ENCODE data around the gene HOXC9.

HOXC9 gene

GRCh38 chr12:54000116-54001114 is at the start of gene HOXC9:
Gene HOXC9 (plus strand): TSS chr12:54000161. CDS start chr12:54000189, 28 bp downstream.
- no peak for DNase-seq

DNA sequence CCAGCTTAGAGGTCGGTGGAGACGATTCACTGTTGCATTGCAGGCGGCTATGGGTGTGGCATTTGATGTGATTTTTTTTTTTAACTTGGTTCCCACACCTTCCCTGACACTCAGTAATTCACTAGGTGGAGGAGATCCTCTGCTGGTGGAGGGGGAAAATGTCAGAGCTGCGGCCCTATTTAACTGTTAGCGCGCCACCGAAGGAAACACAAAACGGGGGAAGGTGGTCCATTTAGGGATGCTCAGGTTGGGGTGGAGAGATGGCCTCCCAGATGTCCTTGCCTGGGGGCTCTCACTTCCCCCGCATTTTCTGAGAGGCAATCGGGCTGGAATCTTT is 49.6 kb upstream of the HOXC9 start:
- DNase-seq = no peak

DNA sequence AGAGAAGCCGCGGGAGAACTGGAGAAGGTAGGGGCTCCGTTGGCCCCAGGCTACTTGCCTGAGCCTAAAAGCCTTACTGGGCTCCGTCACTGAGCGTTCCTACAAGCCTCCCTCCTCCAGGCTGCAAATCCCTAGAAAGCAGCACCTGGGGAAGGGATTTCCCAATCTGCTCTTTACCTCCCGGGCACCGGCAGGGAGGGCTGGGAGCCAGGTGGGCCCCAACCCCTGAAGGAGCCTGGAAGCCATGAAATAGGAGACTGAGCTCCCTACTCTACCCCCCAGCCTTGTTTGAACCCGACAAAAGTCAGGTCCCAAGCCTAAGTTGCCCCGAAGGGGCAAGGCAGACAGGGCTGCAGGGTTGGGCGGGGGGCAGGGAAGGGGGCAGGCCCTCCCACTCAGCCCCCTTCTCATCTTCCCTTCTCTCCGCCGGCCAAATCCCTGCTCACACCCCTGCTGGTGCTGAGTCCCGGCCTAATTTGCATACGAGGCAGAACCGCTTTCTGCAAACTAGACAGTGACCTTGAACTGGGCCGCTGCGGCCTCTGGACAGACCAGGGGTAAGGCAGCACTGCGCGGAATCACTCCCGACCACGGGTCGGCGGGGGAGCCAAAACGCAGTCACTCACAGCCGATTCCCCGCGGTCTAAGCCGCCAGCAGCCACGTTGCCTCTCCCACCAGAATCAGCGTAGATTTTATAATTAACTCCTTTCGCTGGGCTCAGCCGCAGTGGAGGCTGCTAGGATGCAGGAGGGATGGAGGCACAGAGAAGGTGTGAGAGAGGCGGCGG is 49.0 kb upstream of the HOXC9 start:
- no peak for DNase-seq

DNA sequence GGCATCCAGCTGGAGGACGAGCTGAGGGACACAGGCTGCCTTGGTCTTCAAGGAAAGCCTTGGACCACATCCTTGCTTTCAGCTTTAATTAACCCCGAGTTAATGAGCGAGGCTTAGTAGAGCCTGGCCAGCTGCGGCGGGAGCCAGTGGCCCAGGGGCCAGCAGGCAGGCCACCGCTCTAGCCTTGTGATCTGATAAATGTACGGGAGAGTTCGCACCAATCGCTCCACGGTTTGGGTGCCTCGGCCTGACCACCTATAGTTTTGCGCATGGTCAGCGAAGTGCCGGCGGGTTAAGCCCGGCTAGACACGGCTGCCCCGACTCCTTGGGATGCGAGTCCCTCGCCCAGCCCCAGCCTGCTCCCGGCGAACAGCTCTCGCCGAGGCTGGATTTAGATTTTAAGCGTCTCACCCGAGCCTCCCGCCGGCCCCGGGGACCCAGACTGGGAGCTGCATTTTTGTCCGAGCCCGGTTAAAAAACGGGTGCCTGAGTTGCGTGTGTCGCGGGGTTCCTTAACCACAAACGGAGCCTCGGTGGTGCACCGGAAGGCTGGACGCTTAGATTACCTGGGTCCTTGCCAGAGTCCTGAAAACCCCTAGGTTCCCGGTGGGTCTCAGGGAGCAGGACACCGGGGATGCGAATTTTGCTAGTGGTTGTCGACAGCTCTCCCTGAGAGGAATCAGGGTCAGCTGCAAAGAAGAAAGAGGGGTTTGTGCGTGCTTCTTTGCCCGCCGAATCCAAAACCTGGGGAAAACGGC is 48.2 kb upstream of the HOXC9 start:
- no peak for DNase-seq

GRCh38 chr12:53952335-53952694 is 47.6 kb upstream of the HOXC9 start:
- DNase-seq = no peak

GRCh38 chr12:53952871-53953734 is 46.9 kb upstream of the HOXC9 start:
- no peak for DNase-seq

DNA sequence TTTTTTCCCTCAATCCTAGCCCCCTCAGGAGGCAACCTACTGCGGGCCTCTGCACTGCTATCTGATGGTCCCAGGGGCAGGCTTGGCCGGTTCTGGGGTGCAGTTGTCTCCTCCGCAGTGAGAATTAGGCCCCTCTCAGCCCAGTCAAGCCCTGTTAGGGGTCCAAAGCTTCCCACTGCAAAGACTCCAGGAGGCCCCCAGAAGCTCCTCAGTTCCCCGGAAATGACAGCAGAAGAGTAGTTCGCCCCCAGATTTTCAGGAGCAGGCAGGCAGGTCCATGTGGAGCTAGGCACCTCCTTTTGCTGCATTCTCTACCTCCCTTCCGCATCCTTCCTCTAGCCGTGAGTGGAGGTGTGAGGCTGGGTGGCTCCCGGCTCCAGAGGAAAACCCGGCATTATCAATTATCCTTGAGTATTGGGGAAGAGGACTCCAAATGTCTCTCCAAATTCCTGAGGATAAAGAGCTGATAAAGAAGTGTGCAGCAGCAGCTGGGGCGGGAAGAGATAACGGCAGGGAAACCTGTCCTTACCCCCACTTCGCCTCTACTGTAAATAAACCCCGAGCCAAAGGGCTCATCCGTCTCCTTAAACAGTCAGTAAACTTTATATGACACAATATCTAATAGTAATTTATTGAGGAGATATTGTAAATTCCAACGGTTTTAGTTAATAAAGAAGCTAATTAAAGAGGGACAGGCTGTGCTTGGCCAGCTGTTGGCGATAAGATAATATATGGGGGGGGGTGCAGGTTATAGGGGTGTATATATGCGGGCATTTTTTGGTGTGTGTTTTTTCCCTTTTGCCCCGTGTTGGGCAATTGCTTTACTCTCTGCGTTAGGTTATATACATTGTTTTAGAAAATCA is 45.9 kb upstream of the HOXC9 start:
- no peak for DNase-seq

GRCh38 chr12:53954694-53955035 is 45.3 kb upstream of the HOXC9 start, which contains the start of gene HOXC12:
Gene HOXC12 (plus strand): TSS chr12:53954903. CDS start chr12:53954930, 27 bp downstream.
- DNase-seq = no peak

DNA sequence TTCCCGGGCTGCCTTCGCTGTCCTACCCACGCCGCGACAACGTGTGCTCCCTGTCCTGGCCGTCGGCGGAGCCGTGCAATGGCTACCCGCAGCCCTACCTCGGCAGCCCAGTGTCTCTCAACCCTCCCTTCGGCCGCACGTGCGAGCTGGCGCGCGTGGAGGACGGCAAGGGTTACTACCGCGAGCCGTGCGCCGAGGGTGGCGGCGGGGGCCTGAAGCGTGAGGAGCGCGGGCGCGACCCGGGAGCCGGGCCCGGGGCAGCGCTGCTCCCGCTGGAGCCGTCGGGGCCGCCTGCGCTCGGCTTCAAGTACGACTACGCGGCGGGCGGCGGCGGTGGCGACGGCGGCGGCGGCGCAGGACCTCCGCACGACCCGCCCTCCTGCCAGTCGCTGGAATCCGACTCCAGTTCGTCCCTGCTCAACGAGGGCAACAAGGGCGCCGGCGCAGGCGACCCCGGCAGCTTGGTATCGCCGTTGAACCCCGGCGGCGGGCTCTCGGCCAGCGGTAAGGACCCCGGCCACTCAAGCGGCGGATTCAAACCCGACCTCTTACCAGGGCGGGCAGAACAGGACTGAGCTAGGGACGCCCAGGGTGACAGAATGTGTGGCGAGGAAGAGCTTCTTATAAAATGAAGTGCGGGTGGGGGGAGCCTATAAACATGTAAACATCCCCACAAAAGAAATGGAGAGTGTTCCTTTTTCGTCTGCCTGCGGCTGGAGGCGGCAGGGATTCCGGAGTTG is 44.8 kb upstream of the HOXC9 start:
- no peak for DNase-seq

DNA sequence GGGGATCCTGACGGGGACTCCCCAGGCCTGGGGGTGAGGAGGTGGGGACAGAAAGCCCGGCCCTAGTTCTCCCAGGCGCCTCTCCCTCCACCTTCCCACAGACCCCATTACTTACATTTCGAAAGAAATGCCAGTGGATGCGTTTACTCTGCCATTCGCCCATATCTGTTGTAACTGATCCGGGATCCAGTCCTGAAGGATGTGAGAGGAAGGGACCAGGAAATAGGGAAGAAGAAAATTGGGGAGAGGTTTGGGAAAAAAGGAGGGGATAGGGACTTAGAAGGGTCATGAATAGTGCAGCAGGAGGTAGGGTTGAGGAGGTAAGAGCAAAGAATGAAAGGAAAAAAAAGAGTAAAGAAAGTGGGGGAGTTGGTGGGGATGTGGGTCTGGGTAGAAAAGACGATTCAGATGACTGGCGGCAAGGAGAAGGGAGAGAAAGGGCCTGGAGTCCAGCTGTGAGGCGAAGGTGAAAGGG is 44.1 kb upstream of the HOXC9 start:
- no peak for DNase-seq

DNA sequence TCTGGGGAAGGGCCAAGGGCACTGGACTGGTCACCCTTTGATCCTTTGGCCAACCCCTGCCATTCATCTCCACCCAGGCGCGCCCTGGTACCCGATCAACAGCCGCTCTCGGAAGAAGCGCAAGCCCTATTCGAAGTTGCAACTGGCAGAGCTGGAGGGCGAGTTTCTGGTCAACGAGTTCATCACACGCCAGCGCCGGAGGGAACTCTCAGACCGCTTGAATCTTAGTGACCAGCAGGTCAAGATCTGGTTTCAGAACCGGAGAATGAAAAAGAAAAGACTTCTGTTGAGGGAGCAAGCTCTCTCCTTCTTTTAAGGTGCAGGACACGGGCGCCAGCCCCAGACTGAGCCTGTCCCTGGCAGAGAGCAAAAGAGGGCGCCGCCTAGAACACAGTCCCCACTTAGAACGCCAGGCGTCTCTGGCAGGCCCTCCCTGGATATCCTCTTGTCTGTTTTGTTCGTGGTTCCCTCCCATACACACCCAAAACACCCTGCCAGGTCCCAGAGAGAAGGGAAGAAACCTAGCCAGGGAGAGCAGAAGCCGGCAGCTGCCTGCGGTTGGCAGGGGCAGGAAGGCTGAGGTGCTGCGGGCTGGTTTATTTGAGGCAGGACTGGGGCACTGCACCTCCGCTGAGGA is 43.6 kb upstream of the HOXC9 start:
- no peak for DNase-seq

GRCh38 chr12:53956914-53957536 is 42.9 kb upstream of the HOXC9 start:
- DNase-seq = no peak

GRCh38 chr12:53958128-53958527 is 41.8 kb upstream of the HOXC9 start:
- no peak for DNase-seq

DNA sequence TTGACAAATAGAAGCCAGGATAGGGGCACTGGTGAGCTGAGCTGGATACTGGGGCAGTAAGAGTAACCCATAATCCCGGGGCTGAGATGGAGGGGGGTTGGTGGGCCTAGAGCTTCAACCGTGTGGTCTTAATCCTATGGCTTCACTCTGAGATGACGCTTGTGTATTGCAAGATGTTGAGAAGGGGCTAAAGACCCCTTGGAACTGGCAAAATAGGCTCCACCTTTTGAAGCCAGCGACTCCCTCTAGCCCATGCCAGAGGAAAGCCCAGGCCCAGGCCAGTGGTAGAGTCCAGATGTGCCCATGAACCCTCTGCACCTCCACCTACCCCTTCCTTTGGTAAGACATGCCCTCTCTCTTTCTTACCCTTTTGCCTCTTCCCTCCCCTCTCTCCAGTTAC is 40.6 kb upstream of the HOXC9 start:
- DNase-seq = no peak

GRCh38 chr12:53960187-53961024 is 39.6 kb upstream of the HOXC9 start:
- no peak for DNase-seq

GRCh38 chr12:53961025-53961761 is 38.8 kb upstream of the HOXC9 start:
- no peak for DNase-seq

DNA sequence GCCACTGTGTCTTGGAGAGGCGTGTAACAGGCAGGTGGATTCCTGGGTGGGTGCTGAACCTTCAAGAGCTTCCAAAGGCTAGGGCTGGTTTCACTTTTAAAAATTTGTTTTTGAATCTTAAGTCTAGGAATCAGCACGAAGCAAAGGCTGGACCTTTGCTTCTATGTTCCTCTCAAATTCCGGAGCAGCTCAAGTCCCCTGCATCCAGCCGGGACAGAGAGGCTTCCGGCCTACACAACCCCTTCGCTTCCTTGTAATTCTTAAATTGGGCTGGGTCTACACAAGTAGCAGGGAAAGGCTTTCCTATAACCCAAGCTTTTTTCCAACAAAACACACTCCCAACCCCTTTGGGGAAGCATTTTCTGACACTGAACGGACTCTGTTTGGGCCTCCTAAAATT is 37.0 kb upstream of the HOXC9 start:
- no peak for DNase-seq
